ENCODE results near the gene EFR3B. TPM values are rescaled to one million over a fixed set of nuclear protein-coding genes. Genes with fewer than 3 reads are reported as not detected.
"Not testable (repeated sequence)": the region's sequence is repeated elsewhere in the genome, so short reads cannot be mapped to it uniquely, and the experiment has no call there.

Gene EFR3B, protein sequence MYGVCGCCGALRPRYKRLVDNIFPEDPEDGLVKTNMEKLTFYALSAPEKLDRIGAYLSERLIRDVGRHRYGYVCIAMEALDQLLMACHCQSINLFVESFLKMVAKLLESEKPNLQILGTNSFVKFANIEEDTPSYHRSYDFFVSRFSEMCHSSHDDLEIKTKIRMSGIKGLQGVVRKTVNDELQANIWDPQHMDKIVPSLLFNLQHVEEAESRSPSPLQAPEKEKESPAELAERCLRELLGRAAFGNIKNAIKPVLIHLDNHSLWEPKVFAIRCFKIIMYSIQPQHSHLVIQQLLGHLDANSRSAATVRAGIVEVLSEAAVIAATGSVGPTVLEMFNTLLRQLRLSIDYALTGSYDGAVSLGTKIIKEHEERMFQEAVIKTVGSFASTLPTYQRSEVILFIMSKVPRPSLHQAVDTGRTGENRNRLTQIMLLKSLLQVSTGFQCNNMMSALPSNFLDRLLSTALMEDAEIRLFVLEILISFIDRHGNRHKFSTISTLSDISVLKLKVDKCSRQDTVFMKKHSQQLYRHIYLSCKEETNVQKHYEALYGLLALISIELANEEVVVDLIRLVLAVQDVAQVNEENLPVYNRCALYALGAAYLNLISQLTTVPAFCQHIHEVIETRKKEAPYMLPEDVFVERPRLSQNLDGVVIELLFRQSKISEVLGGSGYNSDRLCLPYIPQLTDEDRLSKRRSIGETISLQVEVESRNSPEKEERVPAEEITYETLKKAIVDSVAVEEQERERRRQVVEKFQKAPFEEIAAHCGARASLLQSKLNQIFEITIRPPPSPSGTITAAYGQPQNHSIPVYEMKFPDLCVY
- total RNA-seq = under 0.01 TPM

DNA sequence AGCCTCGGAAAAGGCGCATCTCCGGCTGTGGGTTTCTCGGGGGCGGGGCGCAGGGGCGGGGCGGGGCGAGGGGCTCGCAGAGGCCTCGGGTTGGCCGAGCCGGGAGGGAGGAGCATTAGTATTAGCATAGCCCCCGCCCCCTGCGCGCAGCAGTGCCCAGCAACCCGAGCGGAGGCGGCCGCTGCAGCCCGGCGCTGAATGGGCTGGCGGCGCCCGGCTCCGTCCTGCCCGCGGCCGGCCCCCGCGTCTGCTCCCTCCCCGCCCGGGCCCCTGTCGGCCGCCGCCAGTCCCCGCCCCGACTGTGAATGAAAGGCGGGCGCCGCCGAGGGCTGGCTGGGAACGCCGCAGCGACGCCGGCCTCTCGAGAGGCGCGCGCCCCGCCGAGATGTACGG lies at the start of gene EFR3B:
EFR3B (plus strand) TSS at position 149 of the 393 bp plus-strand sequence; CDS start at position 386, 237 bp downstream.
- peak within 1 kb of the TSS; percentile 37 for H3K4me3 ChIP-seq (ENCODE audit: low read length)

DNA sequence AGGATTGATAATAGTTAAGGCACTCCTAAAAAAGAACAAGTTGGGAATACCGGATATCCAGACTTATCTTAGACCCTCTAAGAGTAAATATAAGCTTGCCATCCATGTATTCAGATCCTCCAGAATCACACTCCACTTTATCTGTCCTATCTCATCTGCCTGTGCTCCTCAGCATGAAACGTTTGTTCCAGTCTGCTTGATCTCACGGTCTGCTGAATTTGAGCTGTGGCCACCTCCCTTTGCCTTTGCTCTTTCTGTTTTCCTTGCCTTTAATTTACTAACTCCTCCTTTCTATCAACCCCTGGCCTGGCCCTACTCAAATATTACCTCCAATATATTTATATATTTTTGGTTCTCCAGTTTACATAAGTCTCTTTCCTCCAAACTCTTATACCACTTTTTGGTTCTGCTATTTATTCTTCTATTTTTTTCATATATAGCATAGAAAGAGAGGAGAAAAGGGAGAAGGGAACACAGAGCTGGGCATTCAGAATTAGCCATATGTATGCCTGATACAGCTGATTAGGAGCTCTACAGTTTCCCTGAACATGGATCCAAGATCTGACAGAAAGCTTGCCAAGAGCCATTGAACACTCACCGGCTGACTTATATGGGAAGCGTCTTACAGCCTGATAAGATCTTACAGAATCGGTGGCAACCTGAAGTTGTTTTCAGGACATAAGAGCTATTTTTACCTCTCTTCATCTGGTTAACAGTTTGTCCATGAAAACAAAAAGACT lies 48.3 kb upstream of the EFR3B start:
- Histone ChIP-seq H3K4me3 (ENCODE audit: low read length) (no peak overlapping the region), H3K9me3 (ENCODE audit: low read depth, low read length) (no peaks in the 10 kb centered on the region), H3K4me1 (ENCODE audit: insufficient read depth, low read length) (no peaks in the 10 kb centered on the region), H3K27me3 (ENCODE audit: insufficient read depth, low read length) (no peaks in the 10 kb centered on the region)

More for the DNA sequence above, at the start of gene EFR3B:
- H3K9me3 ChIP-seq (ENCODE audit: low read depth, low read length) = no peaks in the 10 kb centered on the region
- peaks cover 33% of the 10 kb centered on the region for H3K27me3 ChIP-seq (ENCODE audit: insufficient read depth, low read length)
- H3K4me1 ChIP-seq (ENCODE audit: insufficient read depth, low read length) = peaks cover 20% of the 10 kb centered on the region

DNA sequence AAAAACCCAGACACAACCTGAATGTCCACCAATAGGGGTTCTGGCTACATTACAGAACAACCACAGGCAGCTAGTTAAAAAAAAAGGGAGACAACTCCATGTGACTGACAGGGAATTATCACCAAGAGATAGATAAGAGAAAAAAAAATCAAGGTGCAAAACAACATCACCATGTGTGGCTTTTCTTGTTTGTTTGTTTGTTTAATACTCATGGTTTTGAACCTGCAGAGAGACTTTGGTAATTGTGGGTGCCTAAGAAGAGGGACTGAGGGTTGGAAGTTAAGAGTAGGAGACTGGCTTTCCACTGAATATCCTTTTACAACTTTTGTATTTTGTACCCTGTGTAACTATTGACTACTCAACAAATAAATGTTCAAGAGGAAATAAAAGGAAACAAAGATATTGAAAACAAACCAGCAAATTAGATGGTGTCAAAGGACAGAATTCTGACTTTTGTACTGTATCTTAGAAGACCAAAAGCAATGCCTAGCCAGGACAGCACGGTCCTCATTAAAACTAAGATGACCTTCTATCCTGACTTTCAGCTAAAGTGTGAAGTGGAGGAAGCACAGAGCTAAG lies 47.6 kb upstream of the EFR3B start:
- H3K4me3 ChIP-seq (ENCODE audit: low read length) = no peak overlapping the region
- H3K27me3 ChIP-seq (ENCODE audit: insufficient read depth, low read length) = no peaks in the 10 kb centered on the region
- no peaks in the 10 kb centered on the region for H3K9me3 ChIP-seq (ENCODE audit: low read depth, low read length)
- no peaks in the 10 kb centered on the region for H3K4me1 ChIP-seq (ENCODE audit: insufficient read depth, low read length)

DNA sequence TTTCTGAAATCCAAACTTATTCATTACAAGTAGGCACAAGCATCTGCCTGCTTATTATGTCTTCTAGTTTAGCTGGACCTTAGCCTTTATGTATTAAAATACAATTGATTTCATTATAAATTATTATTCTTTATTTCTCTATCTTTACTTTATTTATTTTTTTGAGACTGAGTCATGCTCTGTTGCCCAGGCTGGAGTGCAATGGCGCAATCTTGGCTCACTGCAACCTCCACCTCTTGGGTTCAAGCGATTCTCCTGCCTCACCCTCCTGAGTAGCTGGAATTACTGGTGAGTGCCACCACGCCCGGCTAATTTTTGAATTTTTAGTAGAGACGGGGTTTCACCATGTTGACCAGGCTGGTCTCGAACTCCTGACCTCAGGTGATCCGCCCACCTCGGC lies 42.8 kb upstream of the EFR3B start:
- H3K9me3 ChIP-seq (ENCODE audit: low read depth, low read length); H3K4me3 ChIP-seq (ENCODE audit: low read length); H3K27me3 ChIP-seq (ENCODE audit: insufficient read depth, low read length); H3K4me1 ChIP-seq (ENCODE audit: insufficient read depth, low read length): not testable (repeated sequence)

DNA sequence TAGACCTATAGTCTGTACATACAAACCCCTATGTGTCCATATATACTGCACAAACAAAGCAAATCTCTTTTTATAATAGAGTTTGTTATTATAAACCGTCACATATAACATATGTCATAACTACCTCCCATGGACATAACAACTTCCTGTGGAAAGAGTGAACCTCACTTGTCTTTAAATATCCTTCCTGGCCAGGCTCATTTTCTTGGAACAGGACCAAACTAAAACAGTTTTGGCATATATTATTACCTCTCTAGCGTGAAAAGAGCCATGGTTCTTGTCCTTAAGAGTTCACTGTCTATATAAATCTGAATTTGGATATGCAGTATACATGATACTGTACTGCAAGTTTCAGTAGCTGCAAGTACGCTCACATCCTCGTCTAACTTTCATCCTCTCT lies 41.8 kb upstream of the EFR3B start:
- Histone ChIP-seq H3K9me3 (ENCODE audit: low read depth, low read length) (no peaks in the 10 kb centered on the region), H3K4me1 (ENCODE audit: insufficient read depth, low read length) (no peaks in the 10 kb centered on the region), H3K27me3 (ENCODE audit: insufficient read depth, low read length) (no peaks in the 10 kb centered on the region), H3K4me3 (ENCODE audit: low read length) (no peak overlapping the region)

DNA sequence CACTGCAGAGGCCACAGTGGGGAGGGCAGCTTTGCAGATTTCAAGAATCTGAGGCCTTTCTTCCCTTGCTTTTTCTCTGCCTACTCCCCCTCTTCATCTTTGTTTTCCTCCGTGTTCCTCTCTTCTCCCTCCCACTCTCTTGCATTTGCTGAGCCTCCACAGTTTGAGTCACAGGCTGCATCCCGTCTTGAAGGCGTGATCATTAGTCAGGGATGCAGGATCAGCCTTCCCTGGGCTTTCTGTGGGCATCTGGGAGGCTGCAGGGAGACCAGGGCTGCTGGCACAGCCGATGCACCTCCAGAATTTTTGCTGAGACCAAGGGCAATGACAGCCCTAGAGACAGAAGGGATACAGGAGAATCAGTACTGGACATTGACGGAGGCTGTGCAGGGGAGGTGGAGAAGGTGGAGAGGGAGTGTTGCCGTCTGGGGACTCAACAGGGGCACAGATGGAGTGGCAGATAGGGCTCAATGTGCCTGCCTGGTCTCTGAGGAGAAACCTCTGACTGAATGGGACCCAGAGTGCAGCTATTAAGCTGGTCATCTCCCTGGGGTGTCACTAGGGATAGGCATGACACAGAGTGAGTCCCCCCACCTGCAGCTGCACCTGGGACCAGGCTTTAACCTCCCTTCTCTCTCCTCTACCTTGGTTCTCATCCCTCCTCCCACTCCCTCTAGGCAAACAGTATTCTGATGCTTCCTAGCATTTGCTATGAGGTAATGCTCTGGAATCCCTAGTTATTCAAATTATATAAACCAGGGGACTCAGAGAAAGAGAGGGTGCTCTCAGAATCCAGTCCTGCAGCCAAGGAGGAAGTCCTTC lies 41.2 kb upstream of the EFR3B start:
- no peaks in the 10 kb centered on the region for H3K4me1 ChIP-seq (ENCODE audit: insufficient read depth, low read length)
- H3K4me3 ChIP-seq (ENCODE audit: low read length) = no peak overlapping the region
- H3K9me3 ChIP-seq (ENCODE audit: low read depth, low read length) = no peaks in the 10 kb centered on the region
- no peaks in the 10 kb centered on the region for H3K27me3 ChIP-seq (ENCODE audit: insufficient read depth, low read length)

DNA sequence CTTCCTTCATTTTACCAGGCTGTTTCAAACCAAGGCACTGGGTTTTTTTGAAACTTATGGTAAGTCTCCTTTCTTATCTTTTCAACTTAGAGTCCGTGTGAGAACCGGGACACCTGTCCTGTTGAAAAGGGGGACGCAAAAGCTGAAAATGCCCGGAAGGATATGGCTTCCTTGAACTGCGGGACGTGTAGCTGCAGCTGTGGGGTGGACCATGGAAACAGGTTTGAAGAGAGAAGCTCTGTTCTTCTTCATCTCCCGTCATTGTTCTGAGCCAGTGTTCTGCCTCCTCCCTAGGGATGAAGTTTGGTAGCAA lies 40.6 kb upstream of the EFR3B start:
- H3K9me3 ChIP-seq (ENCODE audit: low read depth, low read length) = no peaks in the 10 kb centered on the region
- no peaks in the 10 kb centered on the region for H3K27me3 ChIP-seq (ENCODE audit: insufficient read depth, low read length)
- no peak overlapping the region for H3K4me3 ChIP-seq (ENCODE audit: low read length)

DNA sequence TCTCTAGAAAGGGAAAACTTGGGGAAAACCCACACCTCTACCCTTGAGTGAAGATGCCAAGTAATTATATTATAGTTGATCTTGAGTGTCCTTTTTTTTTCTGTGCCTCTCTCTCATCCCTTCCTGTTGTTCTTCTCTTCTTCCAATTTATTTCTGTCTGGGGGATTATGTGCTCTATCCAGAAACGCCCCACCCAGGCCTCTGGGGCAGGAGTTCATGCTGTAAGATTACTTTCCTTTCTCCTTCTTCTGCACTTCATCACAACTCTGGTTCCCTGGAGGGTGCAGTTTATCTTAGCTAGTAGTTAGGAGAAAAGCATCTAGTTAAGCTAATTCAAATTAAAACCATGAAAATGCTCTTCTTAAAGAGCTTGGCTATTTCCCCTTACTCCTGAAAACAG lies 39.8 kb upstream of the EFR3B start:
- no peaks in the 10 kb centered on the region for H3K27me3 ChIP-seq (ENCODE audit: insufficient read depth, low read length)
- H3K4me3 ChIP-seq (ENCODE audit: low read length) = no peak overlapping the region
- H3K9me3 ChIP-seq (ENCODE audit: low read depth, low read length) = no peaks in the 10 kb centered on the region
- H3K4me1 ChIP-seq (ENCODE audit: insufficient read depth, low read length) = no peaks in the 10 kb centered on the region

More for the DNA sequence above, 40.6 kb upstream of the EFR3B start:
- no peaks in the 10 kb centered on the region for H3K4me1 ChIP-seq (ENCODE audit: insufficient read depth, low read length)

DNA sequence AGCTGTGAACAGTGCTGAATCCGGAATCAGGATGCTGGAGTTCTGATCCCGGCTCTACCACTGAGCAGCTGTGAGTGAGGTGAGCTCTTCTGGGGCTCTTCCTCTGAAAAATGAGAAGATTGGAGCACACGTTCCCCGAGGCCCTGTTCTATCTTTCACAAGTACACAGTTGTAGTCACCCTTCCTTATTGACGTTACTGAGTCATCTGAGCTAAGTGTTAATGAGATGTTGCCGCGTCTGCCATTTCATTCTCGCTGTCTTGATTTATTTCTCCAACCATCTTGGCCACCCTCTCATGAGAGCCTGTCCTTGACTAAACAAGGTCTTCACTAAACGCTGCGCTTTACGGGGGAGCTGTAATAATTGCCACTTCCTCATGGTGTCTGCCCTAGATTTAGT lies 31.9 kb upstream of the EFR3B start:
- Histone ChIP-seq H3K27me3 (ENCODE audit: insufficient read depth, low read length) (no peaks in the 10 kb centered on the region), H3K4me1 (ENCODE audit: insufficient read depth, low read length) (no peaks in the 10 kb centered on the region), H3K4me3 (ENCODE audit: low read length) (no peak overlapping the region), H3K9me3 (ENCODE audit: low read depth, low read length) (no peaks in the 10 kb centered on the region)

DNA sequence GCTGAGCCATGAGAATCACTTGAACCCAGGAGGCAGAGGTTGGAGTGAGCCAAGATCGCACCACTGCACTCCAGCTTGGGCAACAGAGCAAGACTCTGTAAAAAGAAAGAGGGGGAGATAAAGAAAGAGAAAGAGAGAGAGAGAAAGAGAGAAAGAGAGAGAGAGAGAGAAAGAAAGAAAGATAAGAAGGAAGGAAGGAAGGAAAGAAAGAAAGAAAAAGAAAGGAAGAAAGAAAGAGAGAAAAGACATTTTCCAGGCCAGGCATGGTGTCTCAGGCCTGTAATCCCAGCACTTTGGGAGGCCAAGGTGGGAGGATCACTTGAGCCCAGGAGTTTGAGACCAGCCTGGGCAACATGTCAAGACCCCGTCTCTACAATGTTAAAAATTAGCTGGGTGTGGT lies 30.5 kb upstream of the EFR3B start:
- not testable (repeated sequence) for H3K27me3 ChIP-seq (ENCODE audit: insufficient read depth, low read length); H3K4me1 ChIP-seq (ENCODE audit: insufficient read depth, low read length); H3K4me3 ChIP-seq (ENCODE audit: low read length); H3K9me3 ChIP-seq (ENCODE audit: low read depth, low read length)

DNA sequence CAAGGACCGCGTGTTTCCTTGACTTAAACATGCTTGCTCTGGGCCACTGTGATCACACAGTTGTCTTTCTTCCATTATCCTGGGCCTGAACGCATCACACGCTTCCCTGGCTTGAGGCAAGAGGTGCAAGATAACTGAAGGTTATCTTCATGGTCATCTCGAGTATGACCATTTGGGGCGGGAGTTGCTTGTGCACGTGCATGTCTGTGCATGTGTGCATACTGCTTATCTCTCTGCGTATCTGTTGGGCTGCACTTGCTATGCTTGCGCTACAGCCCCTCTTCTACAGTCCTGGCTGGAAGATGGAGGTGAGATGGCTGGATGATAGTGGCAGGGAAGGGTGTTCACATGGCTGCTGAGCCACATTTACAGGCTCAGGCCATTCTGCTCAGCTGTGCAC lies 27.2 kb upstream of the EFR3B start:
- Histone ChIP-seq H3K4me3 (ENCODE audit: low read length) (no peak overlapping the region), H3K27me3 (ENCODE audit: insufficient read depth, low read length) (no peaks in the 10 kb centered on the region), H3K9me3 (ENCODE audit: low read depth, low read length) (no peaks in the 10 kb centered on the region), H3K4me1 (ENCODE audit: insufficient read depth, low read length) (no peaks in the 10 kb centered on the region)

DNA sequence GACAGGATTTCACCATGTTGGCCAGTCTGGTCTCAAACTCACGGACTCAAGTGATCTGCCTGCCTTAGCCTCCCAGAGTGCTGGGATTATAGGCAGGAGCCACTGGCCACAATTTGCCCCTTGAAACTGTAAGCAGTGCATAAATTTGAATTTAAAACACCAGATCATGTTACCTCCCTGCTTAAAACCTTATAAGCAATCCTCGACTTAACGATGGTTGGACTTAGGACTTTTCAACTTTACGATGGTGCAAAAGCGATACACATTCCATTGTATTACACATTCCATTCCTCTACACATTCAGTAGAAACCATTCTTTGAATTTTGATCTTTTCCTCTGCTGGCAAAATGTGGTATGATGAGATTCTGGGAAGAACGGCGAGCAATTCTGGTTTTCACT lies 23.2 kb upstream of the EFR3B start:
- H3K9me3 ChIP-seq (ENCODE audit: low read depth, low read length) = no peaks in the 10 kb centered on the region
- no peaks in the 10 kb centered on the region for H3K4me1 ChIP-seq (ENCODE audit: insufficient read depth, low read length)

DNA sequence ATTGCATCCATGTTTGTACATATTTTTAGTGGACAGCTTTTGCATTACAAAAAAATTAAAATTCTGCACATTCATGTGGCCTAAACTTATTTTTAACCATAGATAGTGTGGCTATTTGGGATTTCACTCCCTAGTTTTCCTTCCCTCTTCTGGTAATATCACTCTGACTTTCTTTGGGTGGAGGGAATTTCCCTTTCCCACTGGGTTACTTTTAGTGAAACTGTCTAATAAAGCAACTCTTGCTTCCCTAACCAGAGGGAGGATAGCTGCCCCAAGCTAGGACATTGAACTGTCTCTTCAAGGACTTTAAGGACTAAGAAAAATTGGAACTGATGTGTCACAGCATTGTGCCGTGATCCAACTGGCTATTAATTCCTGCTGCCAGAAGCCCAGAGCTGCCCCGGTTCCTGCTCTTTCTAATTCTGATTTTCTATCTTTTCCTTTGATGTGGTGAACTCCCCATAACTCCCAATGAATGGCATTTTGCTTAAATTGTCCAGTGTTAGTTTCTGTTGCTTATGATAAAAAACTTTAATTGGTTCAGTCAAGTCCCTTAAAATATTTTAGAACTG lies 20.0 kb upstream of the EFR3B start:
- Histone ChIP-seq H3K4me3 (ENCODE audit: low read length) (no peak overlapping the region), H3K27me3 (ENCODE audit: insufficient read depth, low read length) (no peaks in the 10 kb centered on the region), H3K9me3 (ENCODE audit: low read depth, low read length) (no peaks in the 10 kb centered on the region), H3K4me1 (ENCODE audit: insufficient read depth, low read length) (no peaks in the 10 kb centered on the region)

More for the DNA sequence above, 23.2 kb upstream of the EFR3B start:
- no peak overlapping the region for H3K4me3 ChIP-seq (ENCODE audit: low read length)
- H3K27me3 ChIP-seq (ENCODE audit: insufficient read depth, low read length) = no peaks in the 10 kb centered on the region

DNA sequence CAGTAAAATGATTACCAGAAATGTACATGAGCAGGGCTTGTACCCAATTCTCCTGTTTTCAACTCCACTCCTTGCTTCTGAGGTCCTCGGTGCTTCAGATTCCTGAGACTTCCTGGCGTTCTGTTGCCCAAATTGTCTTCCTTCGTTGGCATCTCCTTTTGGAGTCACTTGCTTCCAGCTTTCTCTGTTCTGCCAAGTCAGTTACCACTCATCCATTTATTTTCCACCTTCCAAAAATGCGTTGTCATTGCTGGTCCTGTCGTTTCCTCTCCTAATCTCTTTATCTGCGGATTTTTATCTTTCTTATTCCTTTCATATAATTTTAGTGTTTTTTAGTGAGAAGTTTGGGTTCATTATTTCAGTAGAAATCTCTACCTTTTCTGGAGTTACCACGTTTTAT lies 18.5 kb upstream of the EFR3B start:
- Histone ChIP-seq H3K9me3 (ENCODE audit: low read depth, low read length) (no peaks in the 10 kb centered on the region), H3K4me3 (ENCODE audit: low read length) (no peak overlapping the region), H3K27me3 (ENCODE audit: insufficient read depth, low read length) (no peaks in the 10 kb centered on the region)

More for the DNA sequence above, 18.5 kb upstream of the EFR3B start:
- H3K4me1 ChIP-seq (ENCODE audit: insufficient read depth, low read length) = no peaks in the 10 kb centered on the region

Measured in mononuclear cell (primary cell).